WERI-Rb-1 (cell line): Measurements from ENCODE around the gene IQSEC1.

Experiments
- DNase-seq: peaks from one replicate; pipeline ENCODE4 v3.0.0-alpha.2; 2020
- H3K27ac ChIP-seq: fragments of 250-450 bp; sonication (Bioruptor Pico); 2 replicates; pipeline ENCODE4 v1.5.1; 2020; ENCODE audit warnings: mild to moderate bottlenecking, moderate library complexity
- H3K27me3 ChIP-seq: fragments of 250-450 bp; sonication (Bioruptor Pico); 2 replicates; pipeline ENCODE4 v1.5.1; 2021; ENCODE audit warnings: mild to moderate bottlenecking, low read depth, moderate library complexity; ENCODE audit not compliant: insufficient read depth, severe bottlenecking
- H3K36me3 ChIP-seq: fragments of 250-450 bp; sonication (Bioruptor Pico); 2 replicates; pipeline ENCODE4 v1.5.1; 2020; ENCODE audit warnings: mild to moderate bottlenecking, moderate library complexity
- H3K4me3 ChIP-seq: 2 replicates; pipeline ENCODE4 v1.5.1; 2011; ENCODE audit warnings: low read depth, mild to moderate bottlenecking, control low read depth, low read length
- H3K9me3 ChIP-seq: fragments of 250-450 bp; sonication (Bioruptor Pico); 2 replicates; pipeline ENCODE4 v1.5.1; 2021; ENCODE audit warnings: mild to moderate bottlenecking, moderate library complexity; ENCODE audit not compliant: severe bottlenecking
- CTCF ChIP-seq: IDR thresholded peaks from 2 replicates; pipeline ENCODE4 v1.5.1; 2011; ENCODE audit warnings: low read depth, mild to moderate bottlenecking, control low read depth, inconsistent platforms, low read length

IQSEC1 gene

GRCh38 chr3:12922306-12922705 is 150.9 kb downstream of the IQSEC1 start:
- TF ChIP-seq CTCF = no peak
- Histone ChIP-seq H3K27ac (no peak overlapping the region), H3K4me3 (no peak overlapping the region), H3K27me3 (no peaks in the 10 kb centered on the region), H3K9me3 (no peaks in the 10 kb centered on the region), H3K36me3 (peaks cover 97% of the 10 kb centered on the region)
- DNase-seq = no peak

GRCh38 chr3:12921736-12922135 is 151.5 kb downstream of the IQSEC1 start:
- Histone ChIP-seq H3K4me3 (no peak overlapping the region), H3K9me3 (no peaks in the 10 kb centered on the region), H3K36me3 (peaks cover 97% of the 10 kb centered on the region), H3K27ac (no peak overlapping the region), H3K27me3 (no peaks in the 10 kb centered on the region)
- no peak for DNase-seq
- TF ChIP-seq CTCF = no peak

- no peak for TF ChIP-seq CTCF
- no peaks in the 10 kb centered on the region for H3K27me3 ChIP-seq
- no peaks in the 10 kb centered on the region for H3K9me3 ChIP-seq
- no peak for DNase-seq
- no peak overlapping the region for H3K4me3 ChIP-seq
- H3K36me3 ChIP-seq = peaks cover 98% of the 10 kb centered on the region
- H3K27ac ChIP-seq = no peak overlapping the region
Measured at GRCh38 chr3:12920967-12921366, 152.3 kb downstream of the IQSEC1 start.

GRCh38 chr3:12919205-12919604 is 154.0 kb downstream of the IQSEC1 start:
- H3K9me3 ChIP-seq = no peaks in the 10 kb centered on the region
- H3K4me3 ChIP-seq = no peak overlapping the region
- no peak for TF ChIP-seq CTCF
- no peak overlapping the region for H3K27ac ChIP-seq
- peaks cover 98% of the 10 kb centered on the region for H3K36me3 ChIP-seq
- H3K27me3 ChIP-seq = no peaks in the 10 kb centered on the region
- no peak for DNase-seq

- no peak overlapping the region for H3K4me3 ChIP-seq
- H3K27ac ChIP-seq = no peak overlapping the region
- H3K36me3 ChIP-seq = peaks cover 98% of the 10 kb centered on the region
- no peaks in the 10 kb centered on the region for H3K9me3 ChIP-seq
- no peaks in the 10 kb centered on the region for H3K27me3 ChIP-seq
- no peak for TF ChIP-seq CTCF
- no peak for DNase-seq
Measured at GRCh38 chr3:12918231-12918630, 155.0 kb downstream of the IQSEC1 start.

- Histone ChIP-seq H3K9me3 (no peaks in the 10 kb centered on the region), H3K4me3 (no peak overlapping the region), H3K36me3 (peaks cover 99% of the 10 kb centered on the region), H3K27ac (no peak overlapping the region), H3K27me3 (no peaks in the 10 kb centered on the region)
- no peak for DNase-seq
- no peak for TF ChIP-seq CTCF
Measured at GRCh38 chr3:12916159-12916558, 157.1 kb downstream of the IQSEC1 start.
